AG04449 (cell line): ENCODE data around the gene PRDM5.

ENCODE experiments used
- CTCF ChIA-PET: fragments of 350-600 bp; formaldehyde crosslinking; extraction: SDS; loops from one replicate; lab custom pipeline; 2021; ENCODE audit warnings: antibody characterized with exemption; lab: Yijun Ruan, JAX
- POLR2A ChIA-PET: fragments of 400-600, 350-600 bp; formaldehyde crosslinking; extraction: SDS; loops from one replicate; lab custom pipeline; 2020; ENCODE audit warnings: antibody characterized with exemption, inconsistent platforms; lab: Yijun Ruan, JAX
- DNase-seq: peaks from one replicate; pipeline ENCODE4 v3.0.0-alpha.2; 2010; ENCODE audit warnings: low read depth, low spot score
- H3K4me3 ChIP-seq: 2 replicates; pipeline ENCODE4 v1.5.1; 2011; ENCODE audit warnings: low read depth, mild to moderate bottlenecking, control low read depth, low read length
- TF ChIP-seq, protein P1 (sequence below): IDR thresholded peaks from one replicate; pipeline ENCODE4 v1.5.1; 2011; ENCODE audit warnings: mild to moderate bottlenecking, moderate library complexity, low read length, control low read depth, inconsistent platforms; ENCODE audit not compliant: insufficient read depth; ENCODE audit errors: missing control alignments

Gene PRDM5

DNA sequence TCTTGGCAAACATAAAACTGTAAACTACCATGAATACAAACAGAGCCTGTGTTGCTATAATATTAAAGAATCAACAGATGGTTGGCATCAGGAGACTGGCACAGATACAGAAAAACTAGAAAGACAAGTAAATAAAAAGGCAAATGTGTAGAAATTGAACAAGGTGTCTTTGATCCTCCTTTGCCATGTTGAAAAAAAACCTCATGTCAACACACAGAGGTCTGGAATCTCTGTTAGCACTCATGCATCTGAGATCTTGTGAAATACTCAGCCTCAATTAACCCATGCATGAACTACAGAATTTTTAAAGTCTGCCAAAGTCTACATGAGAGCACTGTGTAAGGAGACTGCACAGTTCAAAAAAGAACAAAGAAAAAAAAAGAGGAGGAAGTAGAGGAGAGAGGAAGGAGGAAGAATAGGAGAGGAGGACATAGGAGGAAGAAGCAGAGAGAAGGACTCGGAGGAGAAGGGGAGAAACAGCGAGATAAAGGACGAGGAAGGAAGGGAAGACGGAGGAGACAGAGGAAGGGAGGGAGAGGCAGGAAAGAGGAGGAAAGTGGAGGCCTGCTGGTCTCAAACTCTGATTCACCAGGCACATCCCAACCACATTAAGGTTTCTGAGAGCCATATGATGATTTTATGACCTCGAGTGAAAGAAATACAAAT is 52.8 kb downstream of the PRDM5 start:
- no peak for DNase-seq
- TF ChIP-seq, protein P1, sequence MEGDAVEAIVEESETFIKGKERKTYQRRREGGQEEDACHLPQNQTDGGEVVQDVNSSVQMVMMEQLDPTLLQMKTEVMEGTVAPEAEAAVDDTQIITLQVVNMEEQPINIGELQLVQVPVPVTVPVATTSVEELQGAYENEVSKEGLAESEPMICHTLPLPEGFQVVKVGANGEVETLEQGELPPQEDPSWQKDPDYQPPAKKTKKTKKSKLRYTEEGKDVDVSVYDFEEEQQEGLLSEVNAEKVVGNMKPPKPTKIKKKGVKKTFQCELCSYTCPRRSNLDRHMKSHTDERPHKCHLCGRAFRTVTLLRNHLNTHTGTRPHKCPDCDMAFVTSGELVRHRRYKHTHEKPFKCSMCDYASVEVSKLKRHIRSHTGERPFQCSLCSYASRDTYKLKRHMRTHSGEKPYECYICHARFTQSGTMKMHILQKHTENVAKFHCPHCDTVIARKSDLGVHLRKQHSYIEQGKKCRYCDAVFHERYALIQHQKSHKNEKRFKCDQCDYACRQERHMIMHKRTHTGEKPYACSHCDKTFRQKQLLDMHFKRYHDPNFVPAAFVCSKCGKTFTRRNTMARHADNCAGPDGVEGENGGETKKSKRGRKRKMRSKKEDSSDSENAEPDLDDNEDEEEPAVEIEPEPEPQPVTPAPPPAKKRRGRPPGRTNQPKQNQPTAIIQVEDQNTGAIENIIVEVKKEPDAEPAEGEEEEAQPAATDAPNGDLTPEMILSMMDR, result no peak
- ChIA-PET CTCF (no interaction called here), POLR2A (no interaction called here)
- no peak overlapping the region for H3K4me3 ChIP-seq

DNA sequence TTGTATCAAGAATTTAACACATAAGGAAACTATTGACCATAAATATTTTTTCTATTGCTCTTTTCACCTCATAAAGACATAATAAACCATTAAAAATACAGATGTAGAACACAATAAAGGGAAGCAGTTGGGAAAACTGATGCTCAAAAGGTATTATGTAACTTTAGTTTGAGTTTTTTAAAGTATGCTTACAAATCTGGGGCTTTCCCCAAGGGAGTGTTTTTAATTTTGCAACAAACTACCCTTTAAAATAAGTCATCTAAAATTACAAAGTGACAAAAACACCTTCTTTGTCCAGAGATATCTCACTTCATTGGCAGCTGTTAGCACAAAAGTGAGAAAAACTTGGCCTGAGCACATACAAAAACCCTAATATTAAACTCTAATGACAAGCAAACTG is 55.0 kb downstream of the PRDM5 start:
- no peak for DNase-seq
- CTCF ChIA-PET, result no interaction called here
- no peak overlapping the region for H3K4me3 ChIP-seq
- POLR2A ChIA-PET, result no interaction called here
- TF ChIP-seq, protein P1, result no peak

DNA sequence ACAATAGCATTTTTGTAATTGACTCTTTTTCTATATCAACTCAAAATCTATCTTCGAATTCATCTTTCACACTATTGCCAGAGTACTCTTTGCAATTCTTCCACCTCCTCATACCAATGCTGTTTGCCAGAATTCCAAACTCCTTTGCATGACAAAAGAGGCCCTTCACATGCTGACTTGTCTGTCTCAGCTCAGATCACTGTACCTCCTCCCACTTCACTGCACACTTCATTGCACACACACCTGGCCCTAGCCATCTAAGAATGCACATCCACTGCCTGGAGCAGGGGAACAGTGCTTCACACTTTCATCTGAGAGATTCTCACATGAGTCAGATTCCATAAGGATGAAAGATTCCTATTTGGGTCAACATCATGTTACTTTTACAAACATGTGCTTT is 56.5 kb downstream of the PRDM5 start:
- no peak overlapping the region for H3K4me3 ChIP-seq
- POLR2A ChIA-PET, result no interaction called here
- CTCF ChIA-PET, result no interaction called here
- TF ChIP-seq, protein P1, result no peak
- DNase-seq, result no peak

DNA sequence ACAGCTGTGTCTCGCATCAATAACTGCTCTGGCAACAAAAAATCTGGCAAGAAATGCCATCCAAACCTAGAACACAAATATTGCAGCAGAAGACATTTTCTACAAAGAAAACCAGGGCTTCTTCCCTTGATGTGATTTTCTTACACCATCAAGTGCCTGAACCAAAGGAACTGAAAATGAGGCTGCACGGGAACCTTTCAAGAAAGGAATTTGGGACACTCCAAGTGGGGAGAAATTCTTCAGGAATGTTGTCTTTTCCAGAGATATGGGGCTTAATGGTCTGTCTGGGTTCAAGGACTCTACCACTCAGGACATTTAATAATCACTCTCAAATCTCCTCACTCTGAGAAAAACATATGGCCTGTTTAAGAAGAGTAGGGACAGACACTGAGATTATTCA is 57.6 kb downstream of the PRDM5 start:
- POLR2A ChIA-PET, result no interaction called here
- H3K4me3 ChIP-seq, result no peak overlapping the region
- TF ChIP-seq, protein P1, result no peak
- CTCF ChIA-PET, result no interaction called here
- DNase-seq, result no peak

DNA sequence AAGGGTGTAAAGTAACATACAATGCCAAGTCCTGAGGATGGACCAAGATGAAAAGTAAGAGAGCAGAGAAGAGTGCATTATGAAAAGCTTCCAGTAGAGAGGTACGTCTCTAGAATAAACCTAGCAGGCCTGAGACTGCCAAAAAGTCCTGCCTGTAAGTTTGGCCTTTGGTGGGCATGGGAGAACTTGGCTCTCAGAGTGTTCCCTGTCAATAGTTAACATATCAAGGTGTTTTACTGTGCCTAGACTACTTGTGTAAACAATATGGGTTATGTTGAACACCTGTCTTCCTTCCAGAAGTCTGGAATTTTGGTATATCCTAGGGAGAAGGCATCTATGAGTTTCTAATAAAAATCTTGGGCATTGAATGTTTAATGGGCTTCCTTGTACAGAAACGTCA is 60.1 kb downstream of the PRDM5 start:
- DNase-seq, result no peak
- TF ChIP-seq, protein P1, result no peak
- ChIA-PET POLR2A (no interaction called here), CTCF (interaction anchor here (1.1 kb wide), 1 partner anchor 13 kb away, joined by 3 read pairs; no protein-coding TSS in a partner anchor)
- no peak overlapping the region for H3K4me3 ChIP-seq

DNA sequence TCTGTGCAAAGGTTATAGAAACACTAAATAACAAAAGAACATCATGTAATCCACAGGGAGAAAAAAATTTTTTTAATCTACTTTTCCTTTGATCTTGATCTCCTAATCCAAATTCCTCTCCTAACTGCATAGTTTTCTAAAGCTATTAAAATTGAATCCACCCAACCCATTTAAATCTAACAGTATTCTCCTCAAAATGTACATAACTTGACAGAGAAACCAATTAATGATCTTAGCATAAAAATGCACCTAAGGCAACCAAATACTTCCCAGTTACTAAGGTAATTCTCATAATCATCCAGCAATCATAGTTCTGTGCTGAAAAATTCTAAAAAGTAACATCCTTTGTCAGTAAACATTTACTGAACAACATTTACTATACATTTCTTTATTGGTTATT is 60.7 kb downstream of the PRDM5 start:
- CTCF ChIA-PET, result interaction anchor here (1.1 kb wide), 1 partner anchor 14 kb away, joined by 3 read pairs; no protein-coding TSS in a partner anchor
- no peak overlapping the region for H3K4me3 ChIP-seq
- POLR2A ChIA-PET, result no interaction called here
- no peak for DNase-seq
- TF ChIP-seq, protein P1, result no peak
